K562 (cell line): ENCODE data around the gene ITGAD. TPM values are rescaled to one million over a fixed set of nuclear protein-coding genes. Genes with fewer than 3 reads are reported as not detected.

ENCODE experiments used
- ATAC-seq: fragments of 200-7000 bp; cut with Tn5 transposase; 3 replicates; pipeline ENCODE4 v1.9.1; 2020; ENCODE audit warnings: moderate library complexity
- BruUV-seq: library from RNA; stranded (reverse); fragments of 400-500 nt; replicated peaks from 2 replicates; lab custom pipeline; 2021; lab: Mats Ljungman, UMichigan
- CTCF ChIA-PET: fragments of 300-600 bp; formaldehyde crosslinking; extraction: SDS; loops from one replicate; lab custom pipeline; 2021; ENCODE audit warnings: low intra/inter-chr PET ratio; lab: Yijun Ruan, JAX
- POLR2A ChIA-PET: fragments of 300-600, 350-650 bp; sonication (Branson Sonifier 250); formaldehyde crosslinking; extraction: SDS; loops from one replicate; lab custom pipeline; 2021; ENCODE audit warnings: antibody characterized with exemption, inconsistent platforms; lab: Yijun Ruan, JAX
- DNase-seq, 4 experiments: peaks; one replicate each; pipeline versions ENCODE4 v3.0.0 to v3.0.0-alpha.2; 2011 to 2018; ENCODE audit warnings: low spot score in 3 of 4, mixed read lengths in 3 of 4; ENCODE audit errors: extremely low read depth in 1 of 4
- FAIRE-seq: peaks from 2 replicates; lab custom pipeline; 2011; peaks lifted over from hg19 to GRCh38; lab: Jason Lieb, UNC
- H2AFZ ChIP-seq: 2 replicates; pipeline ENCODE4 v1.6.0; 2011; ENCODE audit warnings: low read depth, low read length, control low read depth, inconsistent platforms
- H3K27ac ChIP-seq: fragments of 200-600 bp; 3 replicates; pipeline ENCODE4 v1.8.0; 2011; ENCODE audit warnings: low read depth, mild to moderate bottlenecking, control low read depth, inconsistent platforms, low read length, moderate library complexity, mixed read lengths; ENCODE audit errors: extremely low read depth
- H3K27me3 ChIP-seq, 2 experiments: fragments of 300-600 bp in 1 of 2; 2 replicates in 1 of 2; 3 replicates in 1 of 2; pipeline versions ENCODE4 v1.6.0 to v1.8.0; 2011; ENCODE audit warnings: inconsistent platforms in 2 of 2, low read length in 2 of 2, mild to moderate bottlenecking in 1 of 2, mixed read lengths in 1 of 2, moderate library complexity in 1 of 2; ENCODE audit not compliant: control insufficient read depth in 2 of 2, insufficient read depth in 2 of 2
- H3K36me3 ChIP-seq: fragments of 300-600 bp; 3 replicates; pipeline ENCODE4 v1.8.0; 2011; ENCODE audit warnings: mild to moderate bottlenecking, low read length, inconsistent platforms; ENCODE audit not compliant: control insufficient read depth, insufficient read depth
- H3K4me1 ChIP-seq, 2 experiments: fragments of 200-600 bp in 1 of 2; replicated peaks in 1 of 2; 2 replicates in 1 of 2; 3 replicates in 1 of 2; pipeline versions ENCODE4 v1.5.1 to v1.8.0; 2011; ENCODE audit warnings: inconsistent platforms in 2 of 2, low read length in 2 of 2, mild to moderate bottlenecking in 1 of 2, mixed read lengths in 1 of 2, moderate library complexity in 1 of 2; ENCODE audit not compliant: control insufficient read depth in 2 of 2, insufficient read depth in 2 of 2
- H3K4me2 ChIP-seq: 2 replicates; pipeline ENCODE4 v1.6.1; 2011; ENCODE audit warnings: low read length, control low read depth, inconsistent platforms, mixed read lengths; ENCODE audit not compliant: insufficient read depth
- H3K4me3 ChIP-seq: fragments of 200-600 bp; sonication (generic), shearing (Covaris generic); 2 replicates; pipeline ENCODE4 v1.5.1; 2016; ENCODE audit warnings: control low read depth, inconsistent platforms
- H3K79me2 ChIP-seq: fragments of 200-600 bp; 3 replicates; pipeline ENCODE4 v1.8.0; 2011; ENCODE audit warnings: low read length, inconsistent platforms; ENCODE audit not compliant: control insufficient read depth, insufficient read depth
- H3K9ac ChIP-seq, 2 experiments: 2 replicates each; pipeline versions ENCODE4 v1.6.0 to v1.6.1; 2011; ENCODE audit warnings: low read depth in 2 of 2, low read length in 2 of 2, control low read depth in 1 of 2, inconsistent platforms in 1 of 2, mild to moderate bottlenecking in 1 of 2, mixed read lengths in 1 of 2; ENCODE audit not compliant: insufficient read depth in 1 of 2
- H3K9me1 ChIP-seq: one replicate; pipeline ENCODE4 v1.6.0; 2011; ENCODE audit warnings: inconsistent platforms, mild to moderate bottlenecking, low read length, moderate library complexity; ENCODE audit not compliant: control insufficient read depth, insufficient read depth
- H3K9me3 ChIP-seq: replicated peaks from 2 replicates; pipeline ENCODE4 v1.5.1; 2011; ENCODE audit warnings: low read depth, low read length, inconsistent platforms; ENCODE audit not compliant: control insufficient read depth, insufficient read depth
- H4K20me1 ChIP-seq: replicated peaks from 2 replicates; pipeline ENCODE4 v1.6.1; 2011; ENCODE audit warnings: low read length, inconsistent platforms, mixed read lengths; ENCODE audit not compliant: control insufficient read depth, insufficient read depth
- ATF4 ChIP-seq: fragments of 450-650 bp; formaldehyde crosslinking; IDR thresholded peaks from 2 replicates; pipeline ENCODE4 v1.4.0; 2022; ENCODE audit warnings: mild to moderate bottlenecking, moderate library complexity
- MYNN ChIP-seq, 2 experiments: sonication (generic); formaldehyde crosslinking in 1 of 2; IDR thresholded peaks; 2 replicates each; pipeline versions ENCODE4 v1.5.0 to v1.6.1; 2016 to 2020; ENCODE audit warnings: antibody characterized with exemption in 1 of 2, missing genetic modification reagents in 1 of 2
- SIRT6 ChIP-seq: IDR thresholded peaks from one replicate; pipeline ENCODE4 v1.6.1; 2012; ENCODE audit warnings: low read depth, mild to moderate bottlenecking, control low read depth, inconsistent platforms, low read length, moderate library complexity
- ZNF184 ChIP-seq: sonication (generic); formaldehyde crosslinking; IDR thresholded peaks from 2 replicates; pipeline ENCODE4 v1.5.0; 2020; ENCODE audit warnings: missing genetic modification reagents
- ZNF239 ChIP-seq: fragments of 250-450 bp; sonication (Bioruptor Pico); IDR thresholded peaks from 2 replicates; pipeline ENCODE4 v1.4.0; 2020; ENCODE audit warnings: mild to moderate bottlenecking
- ZNF407 ChIP-seq: fragments of 450-650 bp; IDR thresholded peaks from 2 replicates; pipeline ENCODE4 v1.6.1; 2016; ENCODE audit warnings: low read depth
- ZNF717 ChIP-seq: fragments of 250-450 bp; sonication (Bioruptor Pico); IDR thresholded peaks from 2 replicates; pipeline ENCODE4 v1.5.0; 2021
- WGBS: fragments of 100-300 bp; shearing (Covaris generic); methylation state at CpG from one replicate; pipeline ENCODE4 v1.1.6; 2016; ENCODE audit warnings: low coverage, mixed read lengths; ENCODE audit not compliant: insufficient coverage; ENCODE audit errors: missing lambda C conversion rate; 5-methylcytosine and 5-hydroxymethylcytosine counted together
- in situ Hi-C: fragments of 300-500 bp; cut with MboI; formaldehyde crosslinking; loops from 4 replicates; pipeline ENCODE4 v1.15.0; 2018; ENCODE audit warnings: inconsistent platforms, mixed read lengths
- intact Hi-C: fragments of 100-400 bp; cut with micrococcal nuclease; formaldehyde crosslinking; loops from 2 replicates; pipeline ENCODE4 v1.14.2; 2022
- polyA plus RNA-seq, 8 experiments: library from polyadenylated mRNA; depleted of rRNA in 4 of 8; stranded (reverse) in 5 of 8; unstranded in 3 of 8; fragments of >200 nt; fragmentation: Nextera tagmentation in 2 of 8; fragmentation: Illumina TruSeq in 1 of 8; extraction: Ambion mirVana in 2 of 8; extraction: Trizol in 1 of 8; gene quantifications; 2 replicates each; pipeline versions ENCODE4 v1.2.1 to v1.2.3, GENCODE V29; 2011 to 2014; ENCODE audit warnings: inconsistent platforms in 1 of 8, missing spikeins in 1 of 8
- total RNA-seq, 7 experiments: library from RNA; depleted of rRNA in 6 of 7; stranded (reverse); fragments of >200 nt in 6 of 7; fragmentation: Illumina TruSeq in 2 of 7; extraction: Trizol in 2 of 7; gene quantifications; 2 replicates each; pipeline versions ENCODE4 v1.2.1 to v1.2.3, GENCODE V29; 2011 to 2021; ENCODE audit warnings: low replicate concordance in 1 of 7
- TF ChIP-seq, protein P1 (sequence below): fragments of 250-450 bp; sonication (Bioruptor Pico); IDR thresholded peaks from 2 replicates; pipeline ENCODE4 v1.8.0; 2022; ENCODE audit warnings: moderate library complexity, mild to moderate bottlenecking, inconsistent platforms

ITGAD gene
- total and polyA plus RNA-seq, 9 of the 15 experiments (the other 6 are each of a cell fraction or from before 2014, with no cell fraction given) = not detected

GRCh38 chr16:31461201-31461920 lies 68.2 kb downstream of the ITGAD start:
- Histone ChIP-seq H3K9me1 (no peaks in the 10 kb centered on the region), H3K4me2 (no peak overlapping the region), H3K27ac (no peak overlapping the region; the same call in 2 of the 3 replicates), H3K27me3 (no peaks in the 10 kb centered on the region), H3K79me2 (peaks cover 40% of the 10 kb centered on the region), H3K9ac (peak overlapping the region; percentile 16 to 69; a peak in 1 of 4 replicates), H3K36me3 (peaks cover 48% of the 10 kb centered on the region; the same call in 2 of the 3 replicates), H3K4me1 (peaks cover 14 to 46% of the 10 kb centered on the region in 2 experiments), H3K4me3 (no peak overlapping the region), H3K9me3 (no peaks in the 10 kb centered on the region), H2AFZ (0 out of 2 replicates have a peak overlapping the region, but pooled peaks have one; percentile 10), H4K20me1 (peaks cover 4% of the 10 kb centered on the region)
- FAIRE-seq (no peak), DNase-seq (no peak), ATAC-seq (no peak)
- no TSS peak for BruUV-seq
- 76% methylated on average over 10 of the region's 10 CpGs for WGBS
- ChIA-PET CTCF (interaction anchor here (1.0 kb wide), 1 partner anchor 236 kb away, joined by 3 read pairs; no protein-coding TSS in a partner anchor), POLR2A (interaction anchor here (0.6 to 1.9 kb wide), 10 partner anchors 8 to 338 kb away, joined by 3 to 15 read pairs (median 4); partner anchors contain the start of gene FUS)
- in situ Hi-C loops (no loop called here), intact Hi-C loops (no loop called here)
- TF ChIP-seq SIRT6 (no peak), ATF4 (no peak), ZNF407 (no peak), MYNN (IDR thresholded peaks at IDR 0.05) (no peak), MYNN (CRISPR knock-in tag; IDR thresholded peaks at IDR 0.05) (no peak), ZNF184 (no peak), ZNF717 (CRISPR knock-in tag) (no peak), ZNF239 (CRISPR knock-in tag) (no peak)
- TF ChIP-seq, protein P1, sequence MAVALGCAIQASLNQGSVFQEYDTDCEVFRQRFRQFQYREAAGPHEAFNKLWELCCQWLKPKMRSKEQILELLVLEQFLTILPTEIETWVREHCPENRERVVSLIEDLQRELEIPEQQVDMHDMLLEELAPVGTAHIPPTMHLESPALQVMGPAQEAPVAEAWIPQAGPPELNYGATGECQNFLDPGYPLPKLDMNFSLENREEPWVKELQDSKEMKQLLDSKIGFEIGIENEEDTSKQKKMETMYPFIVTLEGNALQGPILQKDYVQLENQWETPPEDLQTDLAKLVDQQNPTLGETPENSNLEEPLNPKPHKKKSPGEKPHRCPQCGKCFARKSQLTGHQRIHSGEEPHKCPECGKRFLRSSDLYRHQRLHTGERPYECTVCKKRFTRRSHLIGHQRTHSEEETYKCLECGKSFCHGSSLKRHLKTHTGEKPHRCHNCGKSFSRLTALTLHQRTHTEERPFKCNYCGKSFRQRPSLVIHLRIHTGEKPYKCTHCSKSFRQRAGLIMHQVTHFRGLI = no peak
